ENCODE results near the gene DYNLT5.

DYNLT5 gene

DNA sequence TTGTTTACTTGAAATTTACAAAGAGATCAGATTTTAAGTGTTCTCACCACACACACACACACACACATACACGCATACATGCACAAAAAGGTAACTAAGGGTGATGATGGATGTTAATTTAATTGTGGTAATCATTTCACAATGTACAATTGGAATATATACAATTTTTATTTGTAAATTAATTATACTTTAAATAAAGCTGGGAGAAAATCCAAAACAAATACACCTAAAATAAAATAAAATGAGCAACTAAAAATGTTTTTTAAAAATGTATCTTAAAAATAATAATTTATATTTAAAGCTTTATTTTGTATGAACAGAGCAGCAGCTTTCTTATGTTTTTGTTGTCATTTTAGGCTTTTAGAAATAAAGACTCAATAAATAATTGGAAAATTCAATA, 57.0 kb downstream of the DYNLT5 start:
- Histone ChIP-seq H4K20me1 (ENCODE audit: insufficient read depth, low read length) (no peaks in the 10 kb centered on the region), H3K9ac (ENCODE audit: low read length) (no peak overlapping the region), H3K27ac (ENCODE audit: low read depth, low read length, poor library complexity, severe bottlenecking) (no peak overlapping the region), H3K36me3 (ENCODE audit: insufficient read depth, low read length) (no peaks in the 10 kb centered on the region), H3K4me2 (ENCODE audit: low read length) (no peak overlapping the region), H3F3A (ENCODE audit: insufficient read depth, low read length) (no peaks in the 10 kb centered on the region), H3K9me2 (ENCODE audit: low read depth, low read length) (no peaks in the 10 kb centered on the region), H3K79me2 (ENCODE audit: insufficient read depth, low read length) (no peaks in the 10 kb centered on the region), H3K27me3 (ENCODE audit: insufficient read depth, low read length) (no peaks in the 10 kb centered on the region), H2AFZ (ENCODE audit: low read length) (no peak overlapping the region), H3K9me3 (ENCODE audit: low read length) (no peaks in the 10 kb centered on the region), H3K4me3 (ENCODE audit: low read depth, low read length, poor library complexity, severe bottlenecking) (no peak overlapping the region), H3K4me1 (ENCODE audit: insufficient read depth, low read length, severe bottlenecking) (no peaks in the 10 kb centered on the region)
- TF ChIP-seq, protein P1, sequence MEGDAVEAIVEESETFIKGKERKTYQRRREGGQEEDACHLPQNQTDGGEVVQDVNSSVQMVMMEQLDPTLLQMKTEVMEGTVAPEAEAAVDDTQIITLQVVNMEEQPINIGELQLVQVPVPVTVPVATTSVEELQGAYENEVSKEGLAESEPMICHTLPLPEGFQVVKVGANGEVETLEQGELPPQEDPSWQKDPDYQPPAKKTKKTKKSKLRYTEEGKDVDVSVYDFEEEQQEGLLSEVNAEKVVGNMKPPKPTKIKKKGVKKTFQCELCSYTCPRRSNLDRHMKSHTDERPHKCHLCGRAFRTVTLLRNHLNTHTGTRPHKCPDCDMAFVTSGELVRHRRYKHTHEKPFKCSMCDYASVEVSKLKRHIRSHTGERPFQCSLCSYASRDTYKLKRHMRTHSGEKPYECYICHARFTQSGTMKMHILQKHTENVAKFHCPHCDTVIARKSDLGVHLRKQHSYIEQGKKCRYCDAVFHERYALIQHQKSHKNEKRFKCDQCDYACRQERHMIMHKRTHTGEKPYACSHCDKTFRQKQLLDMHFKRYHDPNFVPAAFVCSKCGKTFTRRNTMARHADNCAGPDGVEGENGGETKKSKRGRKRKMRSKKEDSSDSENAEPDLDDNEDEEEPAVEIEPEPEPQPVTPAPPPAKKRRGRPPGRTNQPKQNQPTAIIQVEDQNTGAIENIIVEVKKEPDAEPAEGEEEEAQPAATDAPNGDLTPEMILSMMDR (IDR thresholded peaks at IDR 0.05; ENCODE audit: low read length): no peak
- TF ChIP-seq EZH2 (IDR thresholded peaks at IDR 0.05; ENCODE audit: borderline replicate concordance, low read length): no peak

DNA sequence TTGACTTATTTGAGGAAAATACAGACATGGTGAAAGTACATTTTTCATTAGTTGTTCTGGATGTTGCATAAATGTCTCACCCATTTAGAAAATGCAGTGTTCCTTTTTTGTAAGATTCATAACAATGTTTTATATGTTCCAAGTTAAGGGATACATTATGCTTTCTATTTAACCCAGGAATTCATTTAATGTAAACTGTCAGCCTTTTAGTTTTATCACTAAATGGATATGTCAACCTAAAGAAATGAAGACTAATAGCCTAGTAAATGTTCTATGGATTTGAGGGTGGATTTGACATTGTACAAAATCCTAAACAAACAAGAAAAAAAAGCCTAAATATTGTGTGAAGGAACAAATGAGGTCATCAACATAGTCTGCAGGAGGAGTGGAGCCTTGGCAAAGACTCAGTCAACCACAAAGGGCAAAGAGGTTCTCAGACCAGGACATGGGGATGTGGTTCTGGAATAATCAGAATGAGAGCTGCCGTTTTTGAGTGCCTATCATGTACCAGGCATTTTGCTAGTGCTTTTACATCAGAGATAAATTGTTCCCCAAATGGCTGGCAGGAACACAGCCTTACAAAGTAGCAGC, 57.6 kb downstream of the DYNLT5 start:
- no peak for TF ChIP-seq EZH2 (IDR thresholded peaks at IDR 0.05; ENCODE audit: borderline replicate concordance, low read length)
- TF ChIP-seq, protein P1 (IDR thresholded peaks at IDR 0.05; ENCODE audit: low read length): no peak
- Histone ChIP-seq H3K9me3 (ENCODE audit: low read length) (no peaks in the 10 kb centered on the region), H4K20me1 (ENCODE audit: insufficient read depth, low read length) (no peaks in the 10 kb centered on the region), H3K79me2 (ENCODE audit: insufficient read depth, low read length) (no peaks in the 10 kb centered on the region), H3K27me3 (ENCODE audit: insufficient read depth, low read length) (no peaks in the 10 kb centered on the region), H2AFZ (ENCODE audit: low read length) (no peak overlapping the region), H3F3A (ENCODE audit: insufficient read depth, low read length) (no peaks in the 10 kb centered on the region), H3K9me2 (ENCODE audit: low read depth, low read length) (no peaks in the 10 kb centered on the region), H3K27ac (ENCODE audit: low read depth, low read length, poor library complexity, severe bottlenecking) (no peak overlapping the region), H3K4me3 (ENCODE audit: low read depth, low read length, poor library complexity, severe bottlenecking) (no peak overlapping the region), H3K36me3 (ENCODE audit: insufficient read depth, low read length) (no peaks in the 10 kb centered on the region), H3K4me2 (ENCODE audit: low read length) (no peak overlapping the region), H3K4me1 (ENCODE audit: insufficient read depth, low read length, severe bottlenecking) (no peaks in the 10 kb centered on the region), H3K9ac (ENCODE audit: low read length) (no peak overlapping the region)

DNA sequence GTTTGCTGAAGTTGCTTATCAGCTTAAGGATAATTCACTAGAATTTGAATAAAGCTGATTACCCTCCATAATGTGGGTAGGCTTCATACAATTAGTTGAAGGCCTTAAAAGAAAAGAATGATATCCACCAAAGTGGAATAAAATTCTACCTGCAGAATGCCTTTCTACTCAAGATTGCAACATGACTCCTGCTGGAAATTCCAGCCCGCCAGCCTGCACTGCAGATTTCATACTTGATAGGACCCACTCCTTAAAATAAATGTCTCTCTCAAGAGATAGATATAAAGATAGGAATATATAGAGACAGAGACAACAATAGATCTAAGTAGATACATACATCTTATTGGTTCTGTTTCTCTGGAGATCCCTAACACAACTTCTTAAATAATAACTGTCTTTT, 72.5 kb downstream of the DYNLT5 start:
- Histone ChIP-seq H3K4me2 (ENCODE audit: low read length) (no peak overlapping the region), H3K79me2 (ENCODE audit: insufficient read depth, low read length) (no peaks in the 10 kb centered on the region), H2AFZ (ENCODE audit: low read length) (no peak overlapping the region), H3K4me3 (ENCODE audit: low read depth, low read length, poor library complexity, severe bottlenecking) (no peak overlapping the region), H3K9me3 (ENCODE audit: low read length) (no peaks in the 10 kb centered on the region), H3K36me3 (ENCODE audit: insufficient read depth, low read length) (no peaks in the 10 kb centered on the region), H3K27ac (ENCODE audit: low read depth, low read length, poor library complexity, severe bottlenecking) (no peak overlapping the region), H3K4me1 (ENCODE audit: insufficient read depth, low read length, severe bottlenecking) (no peaks in the 10 kb centered on the region), H3K9me2 (ENCODE audit: low read depth, low read length) (no peaks in the 10 kb centered on the region), H3K27me3 (ENCODE audit: insufficient read depth, low read length) (no peaks in the 10 kb centered on the region), H3F3A (ENCODE audit: insufficient read depth, low read length) (no peaks in the 10 kb centered on the region), H4K20me1 (ENCODE audit: insufficient read depth, low read length) (no peaks in the 10 kb centered on the region), H3K9ac (ENCODE audit: low read length) (no peak overlapping the region)
- TF ChIP-seq EZH2 (IDR thresholded peaks at IDR 0.05; ENCODE audit: borderline replicate concordance, low read length): no peak
- TF ChIP-seq, protein P1 (IDR thresholded peaks at IDR 0.05; ENCODE audit: low read length): no peak

All from OCI-LY1 (cell line).